T follicular helper cell (primary cell): ENCODE data around the gene TFDP1.

Experiments used
- DNase-seq: peaks from one replicate; pipeline ENCODE4 v3.0.0-alpha.2; 2020; ENCODE audit warnings: low read depth

Gene TFDP1

DNA sequence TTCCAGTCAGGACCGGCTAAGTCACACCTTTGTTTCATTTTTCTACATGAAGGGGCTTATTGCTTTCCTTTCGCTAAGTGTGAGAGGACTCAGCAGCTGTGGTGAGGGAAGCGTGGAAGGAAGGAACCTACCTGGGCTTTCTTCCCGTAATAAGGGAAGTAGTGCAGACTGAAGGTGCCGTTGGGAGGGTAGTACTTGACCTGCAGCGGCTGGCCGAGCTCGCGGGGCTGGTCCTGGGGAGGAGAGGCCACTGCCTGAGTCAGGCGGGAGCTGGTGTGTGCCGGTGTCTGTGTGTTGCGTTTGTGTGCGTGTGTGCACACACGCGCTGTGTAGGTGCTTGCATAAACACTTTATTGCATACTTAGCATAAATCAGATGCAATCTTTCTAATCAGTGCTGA lies 65.7 kb downstream of the TFDP1 start:
- no peak for DNase-seq

DNA sequence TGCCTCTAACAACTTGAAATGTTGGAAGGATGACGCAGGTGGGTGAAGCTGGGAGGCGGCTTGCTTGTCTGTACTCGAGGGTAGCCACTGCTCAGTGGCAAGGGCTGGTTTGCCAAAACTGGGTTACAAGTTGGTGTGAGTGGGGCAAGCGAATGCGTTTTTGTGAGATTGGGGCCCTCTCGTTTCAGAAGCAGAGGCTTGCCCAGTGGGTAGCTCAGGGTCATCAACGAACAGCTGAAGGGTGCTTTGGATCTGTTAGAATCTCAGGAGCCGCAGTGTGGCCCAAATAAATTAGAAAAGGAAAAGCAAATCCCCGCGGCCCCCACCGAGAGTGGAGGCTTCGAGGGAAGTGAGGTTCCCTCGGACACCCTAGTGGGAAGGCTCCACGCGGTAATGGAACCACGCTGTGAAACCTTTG lies 66.2 kb downstream of the TFDP1 start:
- no peak for DNase-seq

DNA sequence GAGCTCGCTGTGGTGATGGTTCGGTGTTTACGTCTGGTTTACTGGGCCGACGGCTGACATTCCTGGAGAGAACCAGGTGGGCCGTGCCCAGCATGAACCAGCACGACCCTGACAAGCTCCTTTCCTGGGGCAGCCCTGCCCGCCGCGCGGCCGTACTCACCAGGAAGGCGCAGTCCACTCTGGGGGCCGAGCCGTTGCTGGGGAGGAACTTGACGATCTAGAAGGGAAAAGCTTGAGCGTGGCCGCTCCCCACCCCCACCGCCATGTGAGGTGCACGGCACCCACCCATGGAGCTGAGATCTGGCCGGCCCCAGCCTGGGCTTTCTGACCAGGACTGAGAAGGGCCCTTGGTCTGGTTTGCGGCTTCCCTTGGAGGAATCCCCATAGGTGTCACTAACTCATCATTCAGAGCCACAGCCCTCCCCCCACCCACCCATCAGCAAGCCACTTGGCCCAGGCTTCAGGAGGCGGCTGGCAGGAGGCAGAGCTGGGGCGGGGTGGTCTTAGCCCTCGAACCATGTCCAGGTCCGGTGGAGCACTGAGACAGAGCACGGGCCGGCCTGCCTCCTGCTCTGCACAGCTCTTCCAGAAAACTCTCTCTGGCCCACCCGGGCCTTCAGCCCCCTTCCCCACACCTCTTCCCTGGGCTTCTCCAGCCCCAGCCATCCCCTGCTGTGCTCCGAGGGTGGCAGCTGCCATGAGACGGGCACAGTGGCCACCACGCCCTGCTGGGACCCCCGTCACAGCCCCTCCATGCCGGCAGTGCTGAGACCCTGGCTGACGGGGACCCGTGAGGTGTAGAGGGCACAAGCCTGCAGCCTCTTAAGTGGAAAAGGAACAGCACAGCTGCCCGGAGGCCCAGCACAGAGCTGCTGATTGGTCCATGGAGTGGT lies 67.2 kb downstream of the TFDP1 start:
- DNase-seq = no peak

DNA sequence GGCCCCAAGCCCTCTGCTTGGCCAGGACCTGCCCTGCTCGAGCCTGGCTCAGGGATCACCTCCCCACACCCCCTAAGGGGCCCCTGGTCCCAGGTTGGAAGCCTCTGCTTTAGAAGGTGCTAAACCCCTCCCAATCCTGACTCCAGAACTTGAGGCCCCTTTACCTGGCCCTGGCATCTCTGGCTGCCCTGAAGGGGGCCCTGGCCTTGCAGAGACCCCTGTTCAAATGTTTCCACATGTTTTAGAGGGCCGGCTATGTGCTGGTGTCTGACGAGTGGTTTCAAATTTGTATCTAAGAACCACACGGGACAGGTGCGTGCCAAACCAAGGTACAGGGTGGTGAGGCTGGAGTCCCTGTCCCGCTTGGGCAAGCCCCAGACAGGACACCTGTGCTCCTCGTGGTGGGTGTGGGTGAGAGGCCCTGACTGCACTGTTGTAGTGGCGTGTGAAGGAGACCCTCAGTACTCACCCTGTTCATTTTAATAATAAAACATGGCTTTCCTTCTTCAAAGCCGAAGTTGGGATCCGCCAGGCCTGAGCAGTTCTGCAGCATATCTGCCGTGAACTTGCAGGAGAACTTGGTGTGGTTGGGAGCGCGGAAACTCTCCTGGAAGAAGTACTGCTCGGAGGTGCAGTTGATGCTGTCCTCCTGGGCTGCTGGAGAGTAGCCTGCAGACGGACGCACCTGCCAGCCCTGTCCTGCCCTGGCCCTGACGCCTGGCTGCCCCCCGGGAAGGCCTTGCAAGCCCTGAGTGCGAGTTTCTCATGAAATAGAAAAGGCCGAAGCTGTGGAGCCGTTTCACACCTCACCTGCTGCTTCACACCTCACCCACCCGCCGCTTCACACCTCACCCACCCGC lies 68.1 kb downstream of the TFDP1 start:
- DNase-seq = no peak

DNA sequence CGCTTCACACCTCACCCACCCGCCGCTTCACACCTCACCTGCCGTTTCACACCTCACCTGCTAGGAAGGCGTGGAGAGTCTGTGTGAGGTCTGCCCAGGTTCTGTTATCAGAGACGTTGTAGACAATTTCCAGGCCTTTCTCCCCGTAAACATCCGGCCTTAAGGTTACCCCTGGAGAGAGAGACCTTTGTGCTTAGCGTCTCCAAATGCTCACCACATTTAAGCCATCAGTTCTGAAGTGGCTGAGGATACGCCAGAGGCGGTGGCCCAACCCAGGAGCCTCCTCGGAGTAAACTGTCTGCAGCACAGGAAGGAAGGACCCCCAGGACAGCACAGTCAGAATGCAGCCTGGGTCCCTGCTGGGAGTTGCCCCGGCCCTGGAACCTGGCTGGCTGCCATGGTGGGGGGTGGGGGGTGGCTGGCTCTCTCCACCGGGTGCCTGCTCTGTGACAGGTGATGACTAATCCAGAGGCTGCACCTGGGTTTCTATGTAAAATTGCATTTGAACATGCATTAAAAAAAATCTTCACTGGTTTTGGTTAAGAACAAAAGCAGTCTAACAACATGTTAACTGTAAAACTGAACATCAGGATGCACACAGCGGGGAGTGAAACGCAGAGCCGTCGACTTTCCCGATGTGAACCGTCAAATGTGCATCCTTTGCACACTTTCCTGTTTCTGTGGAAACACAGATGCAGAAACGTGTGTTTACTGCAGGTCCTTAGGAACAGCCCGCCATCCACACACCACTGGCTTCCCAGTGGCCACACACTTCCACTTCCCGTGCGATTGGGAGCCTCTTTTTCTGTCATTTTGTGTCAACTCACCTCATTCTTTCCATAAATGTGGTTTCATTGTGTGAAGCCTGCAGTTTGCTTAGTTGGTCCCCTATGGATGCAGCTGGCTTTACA lies 69.0 kb downstream of the TFDP1 start:
- DNase-seq = no peak

DNA sequence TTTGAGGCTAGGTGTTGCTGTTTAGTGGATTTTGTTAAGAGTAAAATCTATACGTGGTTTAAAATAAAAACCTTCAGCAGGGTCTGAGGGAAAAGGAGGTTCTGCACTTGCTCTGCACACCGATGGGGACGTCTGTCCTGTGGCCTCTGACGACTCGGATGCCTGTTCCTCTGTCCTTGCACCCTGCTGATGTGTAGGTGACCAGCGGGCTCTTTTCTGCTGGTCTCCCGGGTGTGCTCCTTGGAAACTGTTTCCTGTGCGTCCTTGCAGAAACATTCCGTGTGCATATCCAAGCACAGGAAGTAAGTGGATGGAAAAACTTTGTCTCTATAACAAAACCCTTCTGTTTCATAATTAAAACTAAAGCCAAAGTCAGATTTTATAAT lies 69.6 kb downstream of the TFDP1 start:
- no peak for DNase-seq

DNA sequence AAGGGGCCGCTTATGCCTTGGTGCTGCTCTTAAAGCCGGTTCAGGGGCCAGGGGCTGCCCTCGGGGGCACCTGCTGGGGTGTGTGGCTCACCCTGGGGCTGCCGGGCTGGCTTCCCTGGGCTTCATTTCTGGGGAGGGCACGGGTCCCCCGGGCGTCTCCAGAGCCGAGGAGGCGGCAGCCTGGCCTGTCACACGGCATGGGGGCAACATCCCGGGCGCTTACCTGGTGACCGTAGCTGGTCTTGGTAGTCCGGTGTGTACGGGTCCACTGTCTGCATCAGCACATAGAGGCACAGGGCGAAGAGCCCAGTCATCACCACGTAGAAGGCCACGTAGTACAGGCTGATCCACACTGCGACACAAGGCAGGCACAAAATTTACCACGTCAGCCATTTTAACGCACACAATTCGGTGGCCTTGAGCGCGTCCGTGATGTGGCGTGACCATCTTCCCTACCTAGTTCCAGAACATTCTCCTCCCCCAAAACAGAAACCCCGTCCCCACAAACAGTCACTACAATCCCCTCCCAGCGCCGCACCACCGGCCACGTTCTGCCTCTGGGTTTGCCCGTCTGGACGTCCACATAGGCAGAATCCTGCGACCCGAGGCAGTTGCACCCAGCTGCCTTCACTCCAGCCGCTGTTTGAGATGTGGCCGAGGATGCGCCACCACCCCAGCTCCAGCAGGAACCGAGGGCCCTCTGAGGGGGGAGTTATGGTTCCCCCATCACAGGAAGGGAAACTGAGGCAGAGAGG lies 70.2 kb downstream of the TFDP1 start:
- DNase-seq = no peak

DNA sequence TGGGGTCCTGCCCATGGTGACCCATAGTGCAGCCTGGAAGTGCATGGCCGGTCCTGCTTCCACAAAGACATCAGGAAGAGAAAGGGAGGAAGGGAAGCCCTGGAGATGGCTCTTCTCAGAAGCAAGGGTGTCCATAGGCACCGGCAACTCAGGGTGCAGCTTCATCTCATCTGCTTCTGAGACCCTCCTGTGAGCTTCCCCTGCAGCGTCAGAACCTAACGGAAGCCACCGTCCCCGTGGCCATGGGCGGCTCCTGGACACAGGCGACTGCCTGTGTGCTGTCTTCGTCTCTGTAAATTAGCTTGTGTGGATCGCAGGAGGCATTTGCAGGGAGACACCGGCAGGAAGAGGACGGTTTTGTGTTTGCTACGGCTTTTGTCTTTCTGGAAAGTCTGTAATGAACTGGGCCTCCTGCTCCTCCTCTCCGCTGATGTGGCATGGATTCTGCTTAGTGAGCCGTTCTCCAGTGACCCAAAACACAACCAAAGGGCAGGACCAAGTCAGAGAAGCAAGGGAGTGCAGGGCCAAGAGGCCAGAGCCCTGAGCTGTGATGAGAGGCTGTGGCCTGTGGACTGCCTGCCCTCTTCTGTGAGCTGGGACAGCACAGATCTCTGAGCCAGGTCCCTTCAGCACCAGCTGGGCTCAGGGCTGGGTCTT lies 70.9 kb downstream of the TFDP1 start:
- no peak for DNase-seq

DNA sequence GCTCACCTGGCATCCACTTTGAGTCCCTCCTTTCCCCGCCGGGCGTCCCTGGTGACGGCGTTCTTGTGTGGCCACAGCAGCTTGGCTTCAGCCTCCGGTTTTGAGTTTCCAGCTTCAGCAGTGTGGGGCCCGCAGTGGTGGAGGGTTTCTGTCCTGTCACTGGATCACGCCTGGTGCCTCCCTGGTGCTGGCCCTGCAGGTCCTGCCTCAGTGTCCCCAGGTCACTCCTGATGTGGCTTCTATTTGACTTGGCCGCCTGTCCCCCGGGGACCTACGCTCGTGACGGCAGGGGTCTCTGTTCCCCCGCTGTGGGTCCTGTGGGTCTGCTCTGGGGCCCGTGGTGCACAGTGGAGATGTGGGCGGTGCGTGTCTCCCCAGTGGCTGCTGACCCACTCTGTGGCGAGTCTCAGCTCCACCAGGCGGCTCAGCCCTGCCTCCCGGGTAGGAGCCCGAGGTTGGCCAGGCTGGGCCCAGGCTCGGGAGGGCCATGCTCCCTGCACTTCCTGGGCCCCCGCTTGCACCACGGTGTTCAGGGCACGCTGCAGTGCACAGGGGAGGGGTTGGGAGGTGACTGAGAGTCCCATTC lies 71.5 kb downstream of the TFDP1 start:
- no peak for DNase-seq

DNA sequence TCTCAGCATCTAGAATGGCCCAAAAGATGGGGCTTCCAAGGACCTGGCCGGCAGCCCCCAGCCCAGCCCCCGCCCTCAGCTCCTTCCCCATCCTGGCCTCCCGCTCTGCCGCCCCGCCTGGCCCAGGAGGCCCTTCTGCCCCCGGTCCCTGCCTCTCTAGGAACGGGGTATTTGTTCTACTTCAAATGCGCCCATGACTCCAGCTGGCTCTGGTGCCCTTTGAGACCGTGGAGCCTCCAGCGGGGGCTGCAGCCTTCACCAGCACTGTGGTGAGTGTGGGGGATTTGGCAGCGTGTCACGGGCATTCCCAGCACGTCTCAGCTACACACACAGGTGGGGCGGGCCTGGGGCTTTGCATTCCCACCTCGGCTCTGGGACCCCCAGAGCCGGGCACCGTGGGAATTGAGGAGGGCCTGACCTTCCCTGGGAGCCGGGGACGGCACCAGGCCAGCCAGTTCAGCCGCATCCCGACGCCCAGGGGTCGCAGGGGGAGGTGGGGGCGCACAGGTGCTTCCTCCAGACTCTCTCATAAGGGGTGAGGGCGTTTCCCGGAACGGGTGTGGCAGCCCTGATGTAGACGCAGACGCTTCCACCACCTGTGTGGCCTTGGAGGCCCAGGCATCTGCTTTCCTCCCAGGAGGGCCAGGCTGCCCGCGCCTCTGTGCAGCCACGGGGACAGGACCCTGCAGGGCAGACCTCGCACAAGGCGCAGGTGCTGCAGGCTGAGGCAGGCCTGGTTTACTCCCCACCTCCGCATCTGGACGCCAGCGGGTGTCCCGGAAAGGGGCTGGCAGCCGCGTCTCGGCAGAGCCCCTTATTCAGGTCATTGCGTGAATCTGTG lies 72.5 kb downstream of the TFDP1 start:
- DNase-seq = no peak

DNA sequence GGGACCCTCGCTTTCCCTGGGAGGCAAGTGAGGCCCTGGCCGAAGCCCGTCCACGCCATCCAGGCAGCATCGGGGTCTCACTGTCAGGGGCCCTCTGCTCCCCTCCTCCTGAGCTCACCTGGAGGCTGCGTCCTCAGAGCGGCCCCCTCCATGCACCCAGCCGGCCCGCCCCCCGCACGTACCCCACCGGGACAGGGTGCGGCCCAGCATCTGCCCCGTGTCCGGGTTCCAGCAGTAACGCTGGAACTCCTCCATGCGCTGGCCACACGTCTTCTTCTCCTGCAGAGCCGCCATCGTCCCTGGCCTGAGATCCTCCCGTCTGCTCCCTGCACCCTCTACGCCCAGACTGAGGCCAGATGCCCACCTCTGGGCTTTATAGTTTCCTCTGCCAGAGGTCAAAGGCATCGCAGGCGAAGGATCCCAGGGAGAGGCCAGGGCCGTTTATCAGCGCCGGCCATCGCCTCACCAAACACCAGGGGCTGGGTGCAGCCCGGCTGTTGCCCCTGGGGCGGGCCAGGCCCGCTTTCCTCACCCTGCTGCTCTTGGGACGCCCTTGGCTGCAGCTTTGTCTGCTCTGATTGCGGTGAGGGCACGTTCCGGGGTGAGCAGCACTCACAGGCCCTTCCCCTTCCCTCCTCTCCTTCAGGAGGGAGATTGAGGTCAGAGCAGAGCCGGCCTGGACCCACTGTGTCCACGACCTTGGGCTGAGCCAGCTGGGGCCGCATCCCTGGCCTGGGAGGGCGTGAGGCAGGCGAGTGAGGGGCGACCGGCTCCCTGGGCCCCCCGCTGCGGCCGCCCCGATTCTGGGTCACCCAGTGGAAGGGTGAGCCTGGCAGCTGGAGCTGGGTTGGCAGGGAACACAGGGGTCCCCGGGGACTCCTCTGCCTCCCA lies 73.5 kb downstream of the TFDP1 start, which contains the start of gene ATP4B:
TSS of gene ATP4B (minus strand) at position 348 of the 891 bp plus-strand sequence. CDS start at position 294, 54 bp downstream.
- DNase-seq = no peak

DNA sequence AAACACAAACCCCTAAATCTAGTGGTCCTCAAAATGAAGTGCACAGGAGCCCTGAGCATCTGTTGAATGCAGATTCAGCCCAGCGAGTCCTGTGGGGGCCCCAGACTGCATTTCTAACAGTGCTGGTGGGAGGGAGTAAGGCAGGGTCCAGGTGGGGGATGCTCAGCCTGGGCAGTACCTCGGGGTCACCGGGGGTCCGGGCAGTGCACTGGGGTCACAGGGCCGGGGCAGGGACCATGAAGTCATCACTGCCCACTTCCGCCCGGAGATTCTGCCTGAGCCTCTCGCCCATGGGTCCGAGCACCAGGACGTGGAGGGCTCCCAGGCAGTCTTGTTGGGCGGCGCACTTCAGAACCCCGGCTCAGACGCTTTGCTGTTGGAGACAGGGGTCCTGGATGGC lies 74.3 kb downstream of the TFDP1 start:
- DNase-seq = no peak

DNA sequence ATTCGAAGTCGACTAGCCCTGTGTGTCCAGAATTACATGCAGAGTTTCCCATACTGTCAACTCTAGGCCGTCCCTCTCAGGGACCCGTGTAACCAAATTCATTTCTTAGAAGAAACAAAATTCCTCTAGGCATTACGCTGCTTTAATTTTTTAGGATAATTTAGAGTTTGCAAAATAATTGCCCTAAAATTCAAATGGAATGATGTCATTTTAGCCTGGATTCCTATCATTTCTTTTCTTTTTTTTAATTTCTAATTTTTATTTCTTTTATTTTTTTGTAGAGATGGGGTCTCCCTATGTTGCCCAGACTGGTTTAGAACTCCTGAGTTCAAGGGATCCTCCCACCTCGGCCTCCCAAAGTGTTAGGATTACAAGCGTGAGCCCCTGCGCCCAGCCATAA lies 74.8 kb downstream of the TFDP1 start:
- no peak for DNase-seq

DNA sequence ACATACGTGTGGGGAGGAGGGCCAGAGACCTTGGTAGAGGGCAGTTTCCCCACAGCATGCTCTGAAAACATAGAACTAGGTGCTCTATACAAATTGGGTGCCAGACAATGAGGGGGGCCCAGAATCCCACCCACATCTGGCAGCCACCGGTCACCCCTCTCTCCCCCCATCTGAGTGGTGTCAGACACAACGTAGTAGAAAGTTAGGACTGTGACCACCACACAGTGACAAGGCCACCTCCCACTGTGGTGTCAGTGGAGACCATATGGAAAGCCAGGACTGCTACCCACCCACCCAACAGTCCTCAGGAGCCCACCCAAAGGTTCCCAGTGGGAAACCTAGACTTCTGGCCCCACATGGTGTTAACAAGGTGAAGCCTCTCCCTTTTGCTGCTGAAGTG lies 75.5 kb downstream of the TFDP1 start:
- DNase-seq = no peak

DNA sequence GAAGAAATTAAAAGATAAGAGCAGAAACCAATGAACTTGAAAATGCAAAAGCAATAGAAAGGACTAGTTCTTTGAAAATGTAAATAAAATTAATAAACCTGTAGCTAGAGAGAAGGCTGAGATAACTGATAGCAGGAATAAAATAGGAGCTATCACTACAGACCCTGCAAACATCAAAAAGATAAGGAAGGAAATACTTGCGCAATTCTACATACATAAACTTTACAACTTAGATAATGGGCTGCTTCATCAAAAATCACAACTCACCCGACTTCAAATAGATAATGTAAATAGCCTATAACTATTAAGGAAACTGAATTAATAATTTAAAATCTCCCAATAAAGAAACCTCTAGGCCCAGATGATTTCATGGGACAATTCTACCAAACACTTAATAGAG lies 77.0 kb downstream of the TFDP1 start:
- DNase-seq = no peak

DNA sequence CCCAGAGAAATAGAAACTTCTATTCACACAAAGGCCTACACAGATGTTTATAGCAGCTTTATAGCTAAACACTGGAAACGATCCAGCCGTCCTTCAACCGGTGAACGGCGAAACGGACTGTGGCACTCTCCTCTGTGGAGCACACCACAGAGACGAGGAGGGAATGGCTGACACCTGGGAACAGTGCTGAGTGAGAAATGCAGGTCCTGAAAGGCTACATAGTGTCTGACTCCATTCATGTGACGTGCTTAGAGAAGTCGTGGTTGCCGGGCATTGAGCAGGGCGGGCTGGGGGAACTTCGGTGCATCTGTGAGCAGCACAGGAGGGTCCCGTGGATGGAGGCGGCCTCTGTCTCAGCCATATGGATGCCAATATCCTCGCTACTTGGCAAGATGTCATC lies 79.4 kb downstream of the TFDP1 start:
- DNase-seq = no peak

DNA sequence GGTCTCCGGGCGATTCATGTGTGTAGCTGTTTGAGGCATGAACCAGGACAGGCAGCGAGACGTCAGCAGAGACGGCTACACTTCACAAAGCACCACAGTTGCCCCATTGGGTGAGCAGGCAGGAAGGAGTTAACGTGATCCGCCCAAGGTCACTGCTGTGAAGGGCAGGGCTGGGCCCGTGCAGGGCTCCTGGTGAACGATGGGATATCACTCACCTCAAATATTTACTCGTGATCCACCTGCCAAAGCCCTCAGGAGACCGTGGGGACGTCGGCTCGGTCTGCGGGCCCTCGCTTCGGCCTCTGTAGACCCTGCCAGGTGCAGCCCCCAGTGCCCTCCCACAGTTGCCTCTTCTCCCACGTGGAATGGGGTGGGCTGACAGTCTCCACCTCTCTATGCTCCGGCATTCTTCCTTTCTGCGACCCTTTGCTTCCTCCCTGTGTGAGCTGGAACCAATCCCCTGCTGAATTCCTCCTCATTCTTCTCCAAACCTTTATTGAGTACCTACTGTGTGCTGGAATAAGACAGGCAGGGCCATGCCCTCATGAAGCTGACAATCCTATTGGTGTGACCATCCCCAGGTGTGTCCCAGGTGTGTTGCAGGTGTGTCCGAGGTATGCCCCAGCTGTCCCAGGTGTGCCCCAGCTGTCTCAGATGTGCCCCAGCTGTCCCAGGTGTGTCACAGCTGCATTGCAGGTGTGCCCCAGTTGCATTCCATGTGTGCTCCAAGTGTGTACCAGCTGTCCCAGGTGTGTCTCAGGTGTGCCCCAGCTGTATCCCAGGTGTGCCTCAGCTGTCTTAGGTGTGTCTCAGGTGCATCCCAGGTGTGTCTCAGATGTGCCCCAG lies 80.4 kb downstream of the TFDP1 start:
- no peak for DNase-seq
